Measurements from ENCODE around the gene NHEJ1. TPM values are rescaled to one million over a fixed set of nuclear protein-coding genes. Genes with fewer than 3 reads are reported as not detected.
A peak's percentile ranks its signal among the peaks of the same experiment; 100 is the strongest.

Gene NHEJ1
- total and polyA plus RNA-seq, 9 of the 15 experiments (the other 6 are each of a cell fraction or from before 2014, with no cell fraction given) = 9.0 to 23.7 (median 13.9) TPM

GRCh38 chr2:219128396-219128795, 32.2 kb downstream of the NHEJ1 start (continued):
- TF ChIP-seq CBFA2T2 (conservative IDR thresholded peaks at IDR 0.05) = peak; percentile 45
- peak; percentile 80 for TF ChIP-seq PRDM10 (IDR thresholded peaks at IDR 0.05; ENCODE audit: partially characterized antibody)
- TF ChIP-seq DPF2 (IDR thresholded peaks at IDR 0.05) = no peak
- TF ChIP-seq ZNF785 (CRISPR knock-in tag; IDR thresholded peaks at IDR 0.05) = no peak
- TF ChIP-seq RAD51 (IDR thresholded peaks at IDR 0.05; ENCODE audit: borderline replicate concordance, low read depth) = no peak
- no peak for TF ChIP-seq PATZ1 (CRISPR knock-in tag; IDR thresholded peaks at IDR 0.05; ENCODE audit: borderline replicate concordance)
- TF ChIP-seq TSHZ1 (CRISPR knock-in tag; IDR thresholded peaks at IDR 0.05) = no peak
- TF ChIP-seq FOXJ3 (CRISPR knock-in tag; IDR thresholded peaks at IDR 0.05) = no peak
- no peak for TF ChIP-seq ZNF57 (CRISPR knock-in tag; IDR thresholded peaks at IDR 0.05)
- no peak for TF ChIP-seq NBN (IDR thresholded peaks at IDR 0.05; ENCODE audit: low read depth)
- TF ChIP-seq PML (IDR thresholded peaks at IDR 0.05; ENCODE audit: low read length) = no peak
- no peak for TF ChIP-seq JUN (IDR thresholded peaks at IDR 0.05; ENCODE audit: borderline replicate concordance, low read depth, low read length)
- no peak for TF ChIP-seq JUN (CRISPR knock-in tag; IDR thresholded peaks at IDR 0.05; ENCODE audit: borderline replicate concordance)
- no peak for TF ChIP-seq BMI1 (IDR thresholded peaks at IDR 0.05; ENCODE audit: low read length)
- TF ChIP-seq XRCC3 (IDR thresholded peaks at IDR 0.05) = no peak
- no peak for TF ChIP-seq ZSCAN29 (IDR thresholded peaks at IDR 0.05)
- no peak for TF ChIP-seq CHD1 (IDR thresholded peaks at IDR 0.05; ENCODE audit: low read length)
- TF ChIP-seq ELF1 (tag; IDR thresholded peaks at IDR 0.05) = no peak
- no peak for TF ChIP-seq ZBTB34 (CRISPR knock-in tag; IDR thresholded peaks at IDR 0.05)
- no peak for TF ChIP-seq PRPF4 (IDR thresholded peaks at IDR 0.05; ENCODE audit: insufficient read depth, low read depth, low read length, poor library complexity, severe bottlenecking)
- no peak for TF ChIP-seq ZNF589 (CRISPR knock-in tag; IDR thresholded peaks at IDR 0.05; ENCODE audit: low read depth)

Measured in K562 (cell line).